ENCODE measurements around the gene PLCB4.

Gene PLCB4

GRCh38 chr20:9088556-9088955, 19.7 kb downstream of the PLCB4 start:
- no peak overlapping the region for H3K27ac ChIP-seq (ENCODE audit: low read depth, low read length)
- H3K36me3 ChIP-seq (ENCODE audit: low read length), result no peaks in the 10 kb centered on the region
- no peaks in the 10 kb centered on the region for H3K79me2 ChIP-seq (ENCODE audit: insufficient read depth, low read length)
- no peaks in the 10 kb centered on the region for H3F3A ChIP-seq (ENCODE audit: insufficient read depth)
- no peaks in the 10 kb centered on the region for H4K20me1 ChIP-seq (ENCODE audit: low read depth, low read length)
- H3K9ac ChIP-seq (ENCODE audit: low read length), result no peak overlapping the region
- no peaks in the 10 kb centered on the region for H3K9me3 ChIP-seq (ENCODE audit: insufficient read depth, low read length)
- no peaks in the 10 kb centered on the region for H3K27me3 ChIP-seq (ENCODE audit: low read length)
- no peaks in the 10 kb centered on the region for H3K9me2 ChIP-seq (replicated peaks; ENCODE audit: insufficient read depth, low read length)
- TF ChIP-seq CTCF (IDR thresholded peaks at IDR 0.05; ENCODE audit: insufficient read depth, low read length, poor library complexity, severe bottlenecking) (no peak), EZH2phosphoT487 (conservative IDR thresholded peaks at IDR 0.05; ENCODE audit: low read length) (no peak)
- no peak overlapping the region for H3K4me2 ChIP-seq (ENCODE audit: low read depth, low read length, poor library complexity, severe bottlenecking)
- no peak overlapping the region for H2AFZ ChIP-seq (ENCODE audit: low read depth, low read length, severe bottlenecking)
- no peak overlapping the region for H3K4me3 ChIP-seq (ENCODE audit: insufficient read depth, low read length, poor library complexity, severe bottlenecking)

GRCh38 chr20:9092113-9092512, 23.2 kb downstream of the PLCB4 start:
- H3F3A ChIP-seq (ENCODE audit: insufficient read depth), result no peaks in the 10 kb centered on the region
- H3K27me3 ChIP-seq (ENCODE audit: low read length), result no peaks in the 10 kb centered on the region
- H3K9me2 ChIP-seq (replicated peaks; ENCODE audit: insufficient read depth, low read length), result no peaks in the 10 kb centered on the region
- H2AFZ ChIP-seq (ENCODE audit: low read depth, low read length, severe bottlenecking), result no peak overlapping the region
- no peaks in the 10 kb centered on the region for H3K79me2 ChIP-seq (ENCODE audit: insufficient read depth, low read length)
- H3K9ac ChIP-seq (ENCODE audit: low read length), result no peak overlapping the region
- no peak overlapping the region for H3K27ac ChIP-seq (ENCODE audit: low read depth, low read length)
- H3K36me3 ChIP-seq (ENCODE audit: low read length), result no peaks in the 10 kb centered on the region
- H3K4me2 ChIP-seq (ENCODE audit: low read depth, low read length, poor library complexity, severe bottlenecking), result no peak overlapping the region
- no peak overlapping the region for H3K4me3 ChIP-seq (ENCODE audit: insufficient read depth, low read length, poor library complexity, severe bottlenecking)
- H4K20me1 ChIP-seq (ENCODE audit: low read depth, low read length), result no peaks in the 10 kb centered on the region
- H3K9me3 ChIP-seq (ENCODE audit: insufficient read depth, low read length), result no peaks in the 10 kb centered on the region
- TF ChIP-seq EZH2phosphoT487 (conservative IDR thresholded peaks at IDR 0.05; ENCODE audit: low read length) (no peak), CTCF (IDR thresholded peaks at IDR 0.05; ENCODE audit: insufficient read depth, low read length, poor library complexity, severe bottlenecking) (no peak)

- no peaks in the 10 kb centered on the region for H3K9me3 ChIP-seq (ENCODE audit: insufficient read depth, low read length)
- H2AFZ ChIP-seq (ENCODE audit: low read depth, low read length, severe bottlenecking), result no peak overlapping the region
- no peak for TF ChIP-seq CTCF (IDR thresholded peaks at IDR 0.05; ENCODE audit: insufficient read depth, low read length, poor library complexity, severe bottlenecking)
- no peak for TF ChIP-seq EZH2phosphoT487 (conservative IDR thresholded peaks at IDR 0.05; ENCODE audit: low read length)
- no peak overlapping the region for H3K4me2 ChIP-seq (ENCODE audit: low read depth, low read length, poor library complexity, severe bottlenecking)
- H3K9me2 ChIP-seq (replicated peaks; ENCODE audit: insufficient read depth, low read length), result no peaks in the 10 kb centered on the region
- H3K27me3 ChIP-seq (ENCODE audit: low read length), result no peaks in the 10 kb centered on the region
- H3K4me3 ChIP-seq (ENCODE audit: insufficient read depth, low read length, poor library complexity, severe bottlenecking), result no peak overlapping the region
- no peaks in the 10 kb centered on the region for H4K20me1 ChIP-seq (ENCODE audit: low read depth, low read length)
- no peaks in the 10 kb centered on the region for H3F3A ChIP-seq (ENCODE audit: insufficient read depth)
- no peak overlapping the region for H3K27ac ChIP-seq (ENCODE audit: low read depth, low read length)
- no peaks in the 10 kb centered on the region for H3K36me3 ChIP-seq (ENCODE audit: low read length)
- H3K9ac ChIP-seq (ENCODE audit: low read length), result no peak overlapping the region
- H3K79me2 ChIP-seq (ENCODE audit: insufficient read depth, low read length), result no peaks in the 10 kb centered on the region
These were observed 23.8 kb downstream of the PLCB4 start for GRCh38 chr20:9092655-9093054.

Data from SU-DHL-6 (cell line).